Measurements from ENCODE around the gene OR6C74.

Gene OR6C74

DNA sequence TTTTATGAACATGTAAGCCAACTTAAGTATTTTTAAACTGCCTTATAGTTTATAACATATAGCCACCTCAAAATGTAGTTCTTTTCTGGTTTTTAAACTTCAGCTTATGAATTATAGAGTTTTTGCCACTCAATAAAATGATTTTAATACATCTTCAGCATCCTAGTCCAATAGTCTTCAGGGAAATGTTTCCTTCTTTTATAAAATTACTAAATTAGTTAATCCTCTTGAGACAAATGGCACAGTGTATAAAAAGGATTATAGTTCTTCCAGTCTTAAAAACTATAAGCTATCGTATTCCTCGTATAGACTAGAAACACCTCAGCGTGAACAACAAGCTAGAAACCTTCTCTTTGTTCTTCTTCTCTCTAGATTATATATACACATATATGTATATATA, at the start of gene OR6C74:
Gene OR6C74 (plus strand): TSS at position 301 of the 400 bp plus-strand sequence. CDS start 2,679 bp downstream, outside the sequence.
- no peak for DNase-seq (ENCODE audit: low read depth in 2 of 2)

DNA sequence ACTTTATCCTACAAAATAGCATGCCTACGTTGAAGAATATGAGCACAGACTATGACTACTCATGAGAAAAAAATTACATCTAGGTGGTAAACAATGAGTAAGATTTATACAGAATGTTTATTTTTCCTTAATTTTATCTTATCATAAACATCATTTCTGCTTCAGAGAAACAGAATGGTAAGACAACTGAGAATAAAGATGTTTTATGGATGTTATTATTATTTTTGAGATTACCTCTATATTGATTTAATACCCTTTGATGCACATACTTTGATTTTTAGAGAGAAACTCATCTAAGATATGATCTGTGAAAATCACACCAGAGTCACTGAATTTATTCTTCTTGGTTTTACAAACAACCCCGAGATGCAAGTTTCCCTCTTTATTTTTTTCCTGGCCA, 23.7 kb upstream of the OR6C74 start, which contains the start of gene OR10A7:
Gene OR10A7 (plus strand): TSS at position 301 of the 400 bp plus-strand sequence. CDS start 0 bp downstream, at position 301.
- DNase-seq (ENCODE audit: low read depth in 2 of 2): no peak

DNA sequence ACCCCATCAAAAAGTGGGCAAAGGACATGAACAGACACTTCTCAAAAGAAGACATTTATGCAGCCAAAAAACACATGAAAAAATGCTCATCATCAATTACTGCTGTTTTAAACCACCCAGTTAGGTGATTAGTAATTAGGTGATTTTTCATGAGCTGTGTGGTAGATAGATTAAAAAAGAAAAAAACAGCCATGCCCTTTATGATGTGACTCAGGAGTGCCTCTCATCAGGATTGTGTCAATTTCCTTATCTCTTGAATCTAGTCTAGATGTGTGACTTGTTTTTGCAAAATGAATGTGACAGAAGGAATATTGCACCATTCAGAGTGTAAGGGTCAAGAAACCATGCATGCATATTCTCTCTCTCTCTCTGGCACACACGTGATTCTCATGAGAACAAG, 17.9 kb upstream of the OR6C74 start:
- DNase-seq (ENCODE audit: low read depth in 2 of 2): no peak

DNA sequence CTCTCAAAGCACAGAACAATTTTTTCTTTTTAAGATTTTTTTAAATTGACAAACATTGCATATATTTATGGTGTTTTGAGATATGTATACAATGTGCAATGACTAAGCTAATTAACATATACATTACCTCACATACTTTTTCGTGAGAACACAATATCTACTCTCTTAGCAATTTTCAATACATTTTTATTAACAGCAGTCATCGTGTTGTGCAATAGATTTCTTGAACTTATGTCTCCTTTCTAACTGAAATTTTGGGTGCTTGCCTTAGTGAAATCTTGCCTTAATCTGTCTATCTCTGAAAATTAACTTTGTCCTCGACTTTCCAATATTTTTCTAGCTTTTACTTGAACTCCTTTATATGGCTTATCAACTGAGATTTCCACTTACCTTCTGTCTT, 16.8 kb upstream of the OR6C74 start:
- DNase-seq (ENCODE audit: low read depth in 2 of 2): no peak

DNA sequence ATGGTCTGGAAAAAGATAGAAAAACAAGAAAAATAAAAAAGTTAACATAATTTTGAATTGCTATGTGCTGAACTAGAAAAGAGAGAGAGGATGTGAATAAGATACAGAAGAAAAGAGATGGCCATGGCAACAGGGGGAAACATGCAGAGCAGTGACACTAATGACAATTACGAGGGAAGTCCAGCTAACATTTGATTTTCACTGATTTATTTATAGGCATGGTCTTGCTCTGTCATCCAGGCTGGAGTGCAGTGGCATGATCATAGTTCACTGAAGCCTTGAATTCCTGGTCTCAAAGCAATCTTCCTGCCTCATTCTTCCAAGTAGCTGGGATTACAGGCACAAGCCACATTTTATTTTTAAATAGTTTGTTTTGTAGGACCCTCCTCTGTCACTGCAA, 1.8 kb downstream of the OR6C74 start:
- no peak for DNase-seq (ENCODE audit: low read depth in 2 of 2)

DNA sequence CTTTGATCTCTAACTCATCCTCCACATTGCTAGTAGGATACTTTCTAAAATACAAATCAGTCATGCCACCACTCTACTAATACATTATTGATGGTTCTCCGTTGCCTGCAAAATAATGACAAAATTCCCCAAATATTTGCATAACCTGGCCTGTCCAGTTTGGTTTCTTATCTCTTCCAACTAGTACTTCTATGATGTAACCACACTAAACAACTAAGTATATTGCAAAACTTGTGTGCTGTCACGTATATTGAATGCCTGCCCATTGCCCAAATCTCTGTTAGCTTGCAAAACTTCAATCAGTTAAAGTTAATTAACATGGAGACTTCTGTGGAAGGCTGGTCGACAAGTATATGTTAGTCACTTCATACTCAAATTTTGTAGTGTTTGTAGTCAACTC, 6.5 kb downstream of the OR6C74 start:
- DNase-seq (ENCODE audit: low read depth in 2 of 2): no peak

DNA sequence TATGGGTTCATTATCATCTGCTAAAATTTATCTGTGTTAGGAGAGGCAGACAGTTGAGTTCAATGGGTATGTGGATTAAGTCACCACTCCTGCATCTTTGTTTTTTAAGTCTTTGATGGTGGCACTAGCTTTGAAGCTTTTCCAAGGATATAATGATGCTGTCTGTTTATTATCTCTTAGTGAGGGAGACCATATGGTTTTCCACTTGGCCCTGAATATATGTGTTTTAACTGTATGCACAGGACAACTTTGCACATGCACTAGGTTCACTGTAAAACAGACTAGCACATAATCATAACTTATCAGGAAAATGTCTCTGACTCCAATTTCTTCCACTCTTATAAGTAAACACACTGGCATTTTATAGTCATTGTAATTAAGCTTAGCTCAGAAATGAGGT, 8.9 kb downstream of the OR6C74 start:
- no peak for DNase-seq (ENCODE audit: low read depth in 2 of 2)

DNA sequence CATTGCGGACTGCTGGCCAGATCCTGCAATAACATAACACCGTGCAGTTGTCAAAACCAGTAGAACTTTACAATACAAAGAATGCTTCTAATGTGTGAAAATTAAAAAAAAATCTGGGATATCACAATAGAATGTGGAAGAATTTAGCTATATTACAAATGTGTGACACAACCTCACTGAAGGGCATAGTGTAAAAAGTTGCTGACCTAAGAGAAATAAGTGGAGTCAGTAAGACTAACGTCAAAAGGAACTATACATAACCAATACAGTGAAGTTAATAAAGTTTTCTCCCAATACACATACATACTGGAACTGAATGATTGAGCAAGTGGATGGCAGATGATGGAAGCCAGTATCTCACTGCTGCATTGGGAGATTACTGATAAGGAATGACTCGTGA, 12.4 kb downstream of the OR6C74 start:
- no peak for DNase-seq (ENCODE audit: low read depth in 2 of 2)

DNA sequence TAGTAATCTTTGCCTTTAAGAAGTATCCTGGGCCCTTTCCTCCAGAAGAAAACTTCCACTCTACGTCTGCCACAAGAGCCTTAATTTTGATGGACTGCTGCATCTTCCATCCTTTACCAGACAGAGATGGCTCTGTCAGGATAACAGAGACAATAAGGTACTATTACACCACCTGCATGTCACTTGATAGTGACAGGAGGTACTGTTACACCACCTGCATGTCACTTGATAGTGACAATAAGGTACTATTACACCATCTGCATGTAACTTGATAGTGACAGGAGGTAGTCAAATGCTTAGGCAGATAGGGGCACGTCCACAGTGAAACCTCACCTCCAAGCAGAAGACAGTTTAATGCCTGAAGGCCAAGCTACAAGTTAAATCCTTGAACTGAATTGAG, 13.9 kb downstream of the OR6C74 start:
- no peak for DNase-seq (ENCODE audit: low read depth in 2 of 2)

DNA sequence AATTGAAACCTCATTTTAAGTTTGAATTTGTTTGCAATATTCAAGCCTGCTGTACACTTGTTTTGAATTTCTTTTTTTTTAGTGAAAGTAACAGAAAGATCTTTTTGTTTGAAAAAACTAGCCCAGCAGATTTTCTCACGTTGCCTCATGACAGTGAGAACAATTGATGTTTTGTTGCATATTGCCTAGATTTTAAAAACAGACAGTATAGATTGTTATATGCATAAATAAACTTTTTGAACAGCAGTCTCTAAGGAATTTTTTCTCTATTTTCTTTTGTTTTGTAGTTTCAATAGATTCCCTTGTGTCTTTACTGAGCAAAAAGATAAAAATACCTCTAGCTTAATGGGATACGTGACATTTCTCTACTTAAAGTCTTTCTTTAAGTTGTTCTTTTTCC, 36.6 kb downstream of the OR6C74 start:
- DNase-seq (ENCODE audit: low read depth in 2 of 2): no peak

DNA sequence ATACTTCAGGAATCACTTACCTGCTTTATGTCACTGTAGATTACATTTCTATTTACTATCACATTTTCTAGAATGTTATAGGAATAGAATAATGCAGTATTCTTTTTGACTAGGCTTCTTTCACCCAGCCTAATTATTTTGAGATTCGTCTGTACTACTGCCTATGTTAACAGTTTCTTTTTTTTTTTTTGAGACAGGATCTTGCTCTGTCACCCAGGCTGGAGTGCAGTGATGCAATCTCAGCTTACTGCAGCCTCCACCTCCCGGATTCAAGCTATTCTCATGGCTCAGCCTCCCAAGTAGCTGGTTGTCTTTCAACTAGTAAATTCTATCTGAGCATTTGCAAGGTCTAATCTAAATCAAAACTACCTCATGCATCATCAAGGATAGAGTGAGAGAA, 45.6 kb downstream of the OR6C74 start:
- DNase-seq (ENCODE audit: low read depth in 2 of 2): no peak
